Occipital lobe (tissue), 2 donors: ENCODE data around the gene MAGEA11. TPM values are rescaled to one million over a fixed set of nuclear protein-coding genes. Genes with fewer than 3 reads are reported as not detected.

Experiments used
- small RNA-seq: library from RNA; depleted of rRNA; stranded (forward); fragments of <200 nt; gene quantifications from one replicate; pipeline ENCODE3, GENCODE V24; 2014
- total RNA-seq: library from RNA; depleted of rRNA; stranded (reverse); fragments of >200 nt; gene quantifications from one replicate; pipeline ENCODE4 v1.2.3, GENCODE V29; 2014

MAGEA11 gene
- total RNA-seq, 1 donor from 2014 or later, result not detected

Small RNAs within 50 kb of the gene (small RNA-seq; reads per million reads assigned to genes)
- not detected for gene AC244098.1
- gene AC244098.2, result not detected
- not detected for gene AC244098.3

Other genes starting within 250 kb of the MAGEA11 start
- gene IDS, start 206.8 kb upstream of the MAGEA11 start, total RNA-seq, result 121 TPM
- 16.1 TPM for gene EOLA1, start 171.0 kb upstream of the MAGEA11 start, total RNA-seq
- not detected for gene HSFX3, start 162.1 kb upstream of the MAGEA11 start, total RNA-seq
- gene MAGEA9B, start 124.6 kb upstream of the MAGEA11 start, total RNA-seq, result not detected
- gene HSFX2, start 116.7 kb upstream of the MAGEA11 start, total RNA-seq, result 2.0 TPM
- gene TMEM185A, start 80.3 kb upstream of the MAGEA11 start, total RNA-seq, result 51.6 TPM
- 1.7 TPM for gene HSFX1, start 62.0 kb downstream of the MAGEA11 start, total RNA-seq
- not detected for gene MAGEA9, start 69.9 kb downstream of the MAGEA11 start, total RNA-seq
- gene MAGEA8, start 169.1 kb downstream of the MAGEA11 start, total RNA-seq, result not detected
- gene HSFX4, start 217.5 kb downstream of the MAGEA11 start, total RNA-seq, result not detected
- 11.4 TPM for gene EOLA2, start 226.4 kb downstream of the MAGEA11 start, total RNA-seq